ENCODE results near the gene XYLT1. TPM values are rescaled to one million over a fixed set of nuclear protein-coding genes. Genes with fewer than 3 reads are reported as not detected.
"Not testable (repeated sequence)": the region's sequence is repeated elsewhere in the genome, so short reads cannot be mapped to it uniquely, and the experiment has no call there.

XYLT1 gene
- total and polyA plus RNA-seq, 12 donors, result 0.29 to 4.0 (median 1.6) TPM

DNA sequence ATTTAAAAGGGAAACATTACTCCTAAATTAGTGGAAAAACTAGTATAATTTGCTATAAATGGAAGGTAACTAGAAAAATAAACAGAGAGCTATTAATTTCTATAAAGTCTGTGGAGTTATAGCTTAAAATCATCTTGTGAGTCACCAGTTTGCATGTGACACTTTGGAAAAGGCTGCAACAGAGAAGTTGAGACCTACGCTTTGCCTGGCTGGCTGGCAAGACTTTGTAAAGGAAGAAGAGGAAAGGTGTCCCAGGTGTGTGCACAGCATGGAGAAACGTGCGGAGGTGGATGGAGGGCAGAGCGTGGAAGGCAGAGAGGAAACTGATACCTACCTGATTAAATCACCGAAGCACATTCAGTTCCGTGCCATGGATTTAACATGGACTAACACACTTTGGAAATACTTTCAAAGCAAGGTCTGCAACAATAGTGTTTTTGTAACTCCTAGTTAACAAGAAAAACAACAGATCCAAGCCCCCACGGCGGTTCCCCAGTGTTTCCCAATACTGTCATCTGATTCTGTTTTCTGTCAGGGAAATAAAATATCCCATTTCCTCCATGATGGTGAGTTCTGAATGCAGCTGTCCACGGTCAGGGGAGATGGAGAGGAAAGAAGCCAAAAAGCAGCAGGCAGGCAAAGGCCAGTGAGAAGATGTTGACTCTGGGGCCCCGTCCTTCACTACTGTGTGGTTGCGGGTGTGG lies 134.8 kb downstream of the XYLT1 start:
- TF ChIP-seq, protein P1, sequence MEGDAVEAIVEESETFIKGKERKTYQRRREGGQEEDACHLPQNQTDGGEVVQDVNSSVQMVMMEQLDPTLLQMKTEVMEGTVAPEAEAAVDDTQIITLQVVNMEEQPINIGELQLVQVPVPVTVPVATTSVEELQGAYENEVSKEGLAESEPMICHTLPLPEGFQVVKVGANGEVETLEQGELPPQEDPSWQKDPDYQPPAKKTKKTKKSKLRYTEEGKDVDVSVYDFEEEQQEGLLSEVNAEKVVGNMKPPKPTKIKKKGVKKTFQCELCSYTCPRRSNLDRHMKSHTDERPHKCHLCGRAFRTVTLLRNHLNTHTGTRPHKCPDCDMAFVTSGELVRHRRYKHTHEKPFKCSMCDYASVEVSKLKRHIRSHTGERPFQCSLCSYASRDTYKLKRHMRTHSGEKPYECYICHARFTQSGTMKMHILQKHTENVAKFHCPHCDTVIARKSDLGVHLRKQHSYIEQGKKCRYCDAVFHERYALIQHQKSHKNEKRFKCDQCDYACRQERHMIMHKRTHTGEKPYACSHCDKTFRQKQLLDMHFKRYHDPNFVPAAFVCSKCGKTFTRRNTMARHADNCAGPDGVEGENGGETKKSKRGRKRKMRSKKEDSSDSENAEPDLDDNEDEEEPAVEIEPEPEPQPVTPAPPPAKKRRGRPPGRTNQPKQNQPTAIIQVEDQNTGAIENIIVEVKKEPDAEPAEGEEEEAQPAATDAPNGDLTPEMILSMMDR (IDR thresholded peaks at IDR 0.05), result no peak
- DNase-seq (no peak), ATAC-seq (no peak)
- intact Hi-C loops (cut with DNase I), result no loop called here
- Histone ChIP-seq H3K36me3 (no peaks in the 10 kb centered on the region), H3K27ac (no peak overlapping the region), H3K4me3 (no peak overlapping the region), H3K9me3 (no peaks in the 10 kb centered on the region), H3K27me3 (no peaks in the 10 kb centered on the region), H3K4me1 (peaks cover 0 to 15% (median 0%) of the 10 kb centered on the region in 9 donors)
- WGBS, 2 donors, result 71 to 72% methylated on average over 11 of the region's 11 CpGs

DNA sequence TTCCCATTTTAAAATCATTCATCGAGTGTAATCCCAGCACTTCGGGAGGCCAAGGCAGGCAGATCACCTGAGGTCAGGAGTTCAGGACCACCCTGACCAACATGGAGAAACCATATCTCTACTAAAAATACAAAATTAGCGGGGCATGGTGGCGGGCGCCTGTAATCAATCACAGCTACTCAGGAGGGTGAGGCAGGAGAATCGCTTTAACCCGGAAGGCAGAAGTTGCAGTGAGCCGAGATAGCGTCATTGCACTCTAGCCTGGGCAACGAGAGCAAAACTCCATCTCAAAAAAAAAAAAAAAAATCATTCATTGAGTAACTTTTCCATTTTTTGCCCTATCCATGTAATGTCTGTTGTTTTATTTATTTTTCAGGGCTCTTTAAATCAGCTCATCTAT lies 135.4 kb downstream of the XYLT1 start:
- ATAC-seq; H3K27ac ChIP-seq; H3K27me3 ChIP-seq; H3K4me1 ChIP-seq; H3K9me3 ChIP-seq; DNase-seq; intact Hi-C loops (cut with DNase I); H3K4me3 ChIP-seq; H3K36me3 ChIP-seq: not testable (repeated sequence)
- WGBS, 2 donors, result 79 to 81% methylated on average over 10 of the region's 10 CpGs

DNA sequence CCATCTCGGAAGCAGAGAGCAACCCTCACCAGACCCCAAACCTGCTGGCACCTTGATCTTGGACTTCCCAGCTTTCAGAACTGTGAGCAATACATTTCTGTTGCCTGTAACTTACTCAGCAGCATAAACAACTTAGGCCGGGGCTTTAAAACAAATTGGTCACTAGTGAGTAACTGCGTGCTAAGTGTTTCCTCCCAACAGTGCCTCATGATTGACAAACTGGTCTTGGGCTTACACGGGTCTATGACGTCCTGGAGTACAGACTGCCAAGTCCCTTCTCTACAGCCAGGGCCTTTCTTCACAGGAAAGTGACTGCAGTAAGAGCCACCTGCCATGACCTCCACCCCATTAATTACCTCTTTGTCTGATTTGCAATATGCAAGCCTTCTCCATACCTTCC lies 136.7 kb downstream of the XYLT1 start:
- no peaks in the 10 kb centered on the region for H3K9me3 ChIP-seq
- ATAC-seq, result peak; percentile 25 to 86 (median 57)
- no peaks in the 10 kb centered on the region for H3K36me3 ChIP-seq
- H3K27me3 ChIP-seq, result no peaks in the 10 kb centered on the region
- H3K4me1 ChIP-seq, result peaks cover 0 to 11% (median 6%) of the 10 kb centered on the region in 9 donors
- no peak overlapping the region for H3K4me3 ChIP-seq
- TF ChIP-seq, protein P1 (IDR thresholded peaks at IDR 0.05), result no peak
- peak overlapping the region in 1 of 10 donors; percentile 5 for H3K27ac ChIP-seq
- 57 to 61% methylated on average over 5 of the region's 5 CpGs for WGBS, 2 donors
- no peak for DNase-seq
- intact Hi-C loops (cut with DNase I), result no loop called here

DNA sequence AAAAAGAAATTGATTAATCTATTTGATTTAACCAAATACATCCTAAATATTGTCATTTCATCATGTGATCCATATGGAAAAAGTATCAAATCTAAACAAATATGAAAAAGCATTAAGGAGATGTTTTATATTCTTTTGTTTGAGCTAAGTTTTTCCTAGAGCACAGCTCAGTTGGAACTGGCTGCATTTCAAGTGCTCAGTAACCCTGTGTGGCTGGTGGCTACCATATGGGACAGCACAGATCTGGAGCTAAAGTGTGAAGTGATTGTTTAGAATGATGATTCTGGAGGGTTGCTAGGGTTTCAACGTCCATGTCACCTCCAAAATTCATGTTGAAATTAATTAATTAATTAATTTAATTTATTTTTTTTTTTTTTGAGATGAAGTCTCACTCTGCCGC lies 137.5 kb downstream of the XYLT1 start:
- Histone ChIP-seq H3K9me3 (no peaks in the 10 kb centered on the region), H3K27ac (no peak overlapping the region), H3K4me3 (no peak overlapping the region), H3K36me3 (no peaks in the 10 kb centered on the region), H3K27me3 (no peaks in the 10 kb centered on the region), H3K4me1 (peaks cover 0 to 16% (median 6%) of the 10 kb centered on the region in 9 donors)
- TF ChIP-seq, protein P1 (IDR thresholded peaks at IDR 0.05), result no peak
- ATAC-seq (no peak), DNase-seq (no peak)
- intact Hi-C loops (cut with DNase I), result no loop called here
- 73 to 79% methylated on average over 2 of the region's 2 CpGs for WGBS, 2 donors

DNA sequence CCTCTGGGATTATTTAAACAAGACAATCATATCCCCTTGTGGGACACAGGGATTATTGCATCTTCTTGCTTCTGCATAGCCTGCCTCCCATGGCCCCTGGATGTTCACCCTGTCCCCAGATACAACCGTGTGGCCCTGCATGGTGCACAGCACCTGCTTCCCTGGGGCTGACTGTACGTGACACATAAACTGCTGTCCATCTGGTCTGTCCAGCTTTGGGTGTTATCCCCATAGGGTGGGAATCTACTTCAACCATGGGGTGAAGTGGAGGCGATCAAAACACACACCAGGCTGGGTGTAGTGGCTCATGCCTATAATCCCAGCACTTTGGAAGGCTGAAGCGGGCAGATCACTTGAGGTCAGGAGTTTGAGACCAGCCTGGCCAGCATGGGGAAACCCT lies 138.8 kb downstream of the XYLT1 start:
- WGBS, 2 donors, result 94 to 97% methylated on average over 4 of the region's 4 CpGs
- Histone ChIP-seq H3K9me3 (no peaks in the 10 kb centered on the region), H3K27ac (peak overlapping the region in 2 of 10 donors; percentile 41 to 43), H3K4me1 (peaks cover 0 to 16% (median 6%) of the 10 kb centered on the region in 9 donors), H3K27me3 (no peaks in the 10 kb centered on the region), H3K36me3 (no peaks in the 10 kb centered on the region), H3K4me3 (no peak overlapping the region)
- ATAC-seq (no peak), DNase-seq (no peak)
- TF ChIP-seq, protein P1 (IDR thresholded peaks at IDR 0.05), result no peak
- intact Hi-C loops (cut with DNase I), result no loop called here

Data from heart right ventricle (tissue), 16 donors.